ENCODE measurements around the gene SMIM41. TPM values are rescaled to one million over a fixed set of nuclear protein-coding genes. Genes with fewer than 3 reads are reported as not detected.

Gene SMIM41
- total RNA-seq, 1 donor from 2014 or later = 0.88 TPM

DNA sequence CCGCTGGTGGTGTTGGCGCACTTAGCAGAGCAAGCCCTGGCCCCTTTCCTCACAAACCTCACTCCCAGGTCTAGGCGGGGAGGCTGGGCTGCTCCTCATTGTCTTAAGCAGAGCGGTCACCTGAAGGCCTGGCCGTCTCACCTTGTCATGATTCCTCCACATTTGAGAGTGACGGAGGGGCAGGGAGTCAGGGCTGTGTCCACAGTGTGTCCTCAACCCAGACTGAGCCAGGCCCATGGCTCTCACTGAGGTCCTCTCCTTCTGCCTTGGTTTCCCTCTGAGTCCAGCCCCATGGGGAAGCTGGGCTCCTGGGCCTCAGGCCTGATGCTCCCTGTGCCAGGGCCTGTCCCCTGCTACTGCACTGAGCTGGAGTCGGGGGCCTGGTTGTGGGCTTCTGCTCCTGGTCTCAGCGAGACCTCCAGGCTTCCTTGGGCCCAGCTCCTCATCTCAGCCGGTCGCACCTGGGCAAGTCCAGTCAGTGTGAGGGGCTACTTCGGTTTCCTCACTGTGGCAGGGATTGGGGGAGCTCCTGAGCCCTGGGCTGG lies 67.4 kb downstream of the SMIM41 start:
- Mint-ChIP-seq H3K4me1 (ENCODE audit: low read depth, unreplicated experiment) (no peaks in the 10 kb centered on the region), H3K4me3 (ENCODE audit: unreplicated experiment) (no peak overlapping the region)
- DNase-seq = no peak

DNA sequence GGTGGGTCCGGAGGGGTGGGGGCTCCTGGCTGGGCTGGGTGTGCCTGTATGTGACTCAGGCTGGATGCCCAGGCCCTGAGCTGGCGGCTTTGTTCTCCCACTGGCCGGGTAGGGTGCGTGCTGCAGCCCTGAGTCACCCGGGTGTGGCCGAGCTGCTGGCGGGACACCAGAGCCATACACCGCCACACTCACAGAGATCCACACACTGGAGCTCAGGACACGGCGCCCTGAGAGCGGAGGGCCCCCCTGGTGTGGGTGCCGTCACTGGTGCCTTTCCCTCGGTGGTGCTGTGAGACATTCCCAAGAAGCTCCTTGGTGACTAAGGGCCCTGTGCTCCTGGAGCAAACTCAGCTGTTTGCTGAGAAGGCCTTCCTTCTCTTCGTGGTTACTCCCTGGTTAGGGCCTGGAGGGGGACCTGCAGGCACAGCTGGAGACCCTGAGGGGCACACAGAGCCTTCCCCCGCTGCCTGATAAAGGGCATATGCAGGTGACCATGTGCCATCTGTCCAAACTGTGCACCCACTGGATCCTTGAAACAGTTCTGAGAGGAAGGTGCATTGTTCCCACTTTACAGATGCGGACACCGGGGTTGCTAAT lies 68.0 kb downstream of the SMIM41 start:
- peaks cover 9% of the 10 kb centered on the region for H3K27me3 Mint-ChIP-seq (ENCODE audit: unreplicated experiment)
- peaks cover 1% of the 10 kb centered on the region for H3K9me3 Mint-ChIP-seq (ENCODE audit: unreplicated experiment)
- no peak overlapping the region for H3K27ac Mint-ChIP-seq (ENCODE audit: unreplicated experiment)
- DNase-seq = no peak
- H3K36me3 Mint-ChIP-seq (ENCODE audit: unreplicated experiment) = no peaks in the 10 kb centered on the region
- H3K4me3 Mint-ChIP-seq (ENCODE audit: unreplicated experiment) = no peak overlapping the region
- TF ChIP-seq, protein P1, sequence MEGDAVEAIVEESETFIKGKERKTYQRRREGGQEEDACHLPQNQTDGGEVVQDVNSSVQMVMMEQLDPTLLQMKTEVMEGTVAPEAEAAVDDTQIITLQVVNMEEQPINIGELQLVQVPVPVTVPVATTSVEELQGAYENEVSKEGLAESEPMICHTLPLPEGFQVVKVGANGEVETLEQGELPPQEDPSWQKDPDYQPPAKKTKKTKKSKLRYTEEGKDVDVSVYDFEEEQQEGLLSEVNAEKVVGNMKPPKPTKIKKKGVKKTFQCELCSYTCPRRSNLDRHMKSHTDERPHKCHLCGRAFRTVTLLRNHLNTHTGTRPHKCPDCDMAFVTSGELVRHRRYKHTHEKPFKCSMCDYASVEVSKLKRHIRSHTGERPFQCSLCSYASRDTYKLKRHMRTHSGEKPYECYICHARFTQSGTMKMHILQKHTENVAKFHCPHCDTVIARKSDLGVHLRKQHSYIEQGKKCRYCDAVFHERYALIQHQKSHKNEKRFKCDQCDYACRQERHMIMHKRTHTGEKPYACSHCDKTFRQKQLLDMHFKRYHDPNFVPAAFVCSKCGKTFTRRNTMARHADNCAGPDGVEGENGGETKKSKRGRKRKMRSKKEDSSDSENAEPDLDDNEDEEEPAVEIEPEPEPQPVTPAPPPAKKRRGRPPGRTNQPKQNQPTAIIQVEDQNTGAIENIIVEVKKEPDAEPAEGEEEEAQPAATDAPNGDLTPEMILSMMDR (IDR thresholded peaks at IDR 0.05; ENCODE audit: partially characterized antibody, unreplicated experiment) = no peak
- no peaks in the 10 kb centered on the region for H3K4me1 Mint-ChIP-seq (ENCODE audit: low read depth, unreplicated experiment)

More for the DNA sequence above, 67.4 kb downstream of the SMIM41 start:
- H3K9me3 Mint-ChIP-seq (ENCODE audit: unreplicated experiment) = peaks cover 1% of the 10 kb centered on the region
- TF ChIP-seq, protein P1 (IDR thresholded peaks at IDR 0.05; ENCODE audit: partially characterized antibody, unreplicated experiment) = no peak
- peaks cover 9% of the 10 kb centered on the region for H3K27me3 Mint-ChIP-seq (ENCODE audit: unreplicated experiment)
- no peaks in the 10 kb centered on the region for H3K36me3 Mint-ChIP-seq (ENCODE audit: unreplicated experiment)
- no peak overlapping the region for H3K27ac Mint-ChIP-seq (ENCODE audit: unreplicated experiment)

DNA sequence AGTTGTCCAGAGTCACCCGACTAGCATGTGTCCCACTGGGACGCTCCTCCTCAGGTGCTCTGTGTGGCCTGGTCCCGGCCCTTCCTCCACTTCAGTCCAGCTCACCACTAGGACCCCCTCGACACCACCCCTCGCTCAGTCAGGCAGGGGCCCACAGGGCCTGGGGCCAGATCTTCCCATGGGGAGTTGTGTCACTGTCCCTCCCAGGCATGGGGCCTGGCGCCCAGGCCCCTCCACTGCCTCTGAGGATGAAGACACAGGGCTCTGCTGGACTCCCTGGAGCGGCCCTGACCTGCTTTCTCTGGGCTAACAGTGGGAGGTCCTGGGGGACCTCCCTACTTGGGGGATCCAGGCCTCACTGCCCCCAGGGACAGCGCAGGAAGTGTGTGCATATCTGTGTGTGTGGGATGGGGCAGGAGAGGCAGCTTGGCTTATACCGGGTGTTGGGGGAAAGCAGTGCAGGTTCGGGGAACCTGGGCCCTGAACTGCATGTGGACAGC lies 68.5 kb downstream of the SMIM41 start:
- TF ChIP-seq, protein P1 (IDR thresholded peaks at IDR 0.05; ENCODE audit: partially characterized antibody, unreplicated experiment) = no peak
- H3K36me3 Mint-ChIP-seq (ENCODE audit: unreplicated experiment) = no peaks in the 10 kb centered on the region
- no peak overlapping the region for H3K4me3 Mint-ChIP-seq (ENCODE audit: unreplicated experiment)
- no peak for DNase-seq
- H3K4me1 Mint-ChIP-seq (ENCODE audit: low read depth, unreplicated experiment) = no peaks in the 10 kb centered on the region
- H3K27me3 Mint-ChIP-seq (ENCODE audit: unreplicated experiment) = peaks cover 9% of the 10 kb centered on the region
- H3K9me3 Mint-ChIP-seq (ENCODE audit: unreplicated experiment) = peaks cover 1% of the 10 kb centered on the region
- H3K27ac Mint-ChIP-seq (ENCODE audit: unreplicated experiment) = no peak overlapping the region

- DNase-seq = no peak
- Mint-ChIP-seq H3K27ac (ENCODE audit: unreplicated experiment) (no peak overlapping the region), H3K4me1 (ENCODE audit: low read depth, unreplicated experiment) (no peaks in the 10 kb centered on the region), H3K4me3 (ENCODE audit: unreplicated experiment) (no peak overlapping the region), H3K9me3 (ENCODE audit: unreplicated experiment) (peaks cover 1% of the 10 kb centered on the region), H3K36me3 (ENCODE audit: unreplicated experiment) (no peaks in the 10 kb centered on the region), H3K27me3 (ENCODE audit: unreplicated experiment) (peaks cover 9% of the 10 kb centered on the region)
- TF ChIP-seq, protein P1 (IDR thresholded peaks at IDR 0.05; ENCODE audit: partially characterized antibody, unreplicated experiment) = no peak
Observed at GRCh38 chr12:52148464-52149181, 69.1 kb downstream of the SMIM41 start.
